Measurements from ENCODE around the gene P2RX1.

Gene P2RX1

DNA sequence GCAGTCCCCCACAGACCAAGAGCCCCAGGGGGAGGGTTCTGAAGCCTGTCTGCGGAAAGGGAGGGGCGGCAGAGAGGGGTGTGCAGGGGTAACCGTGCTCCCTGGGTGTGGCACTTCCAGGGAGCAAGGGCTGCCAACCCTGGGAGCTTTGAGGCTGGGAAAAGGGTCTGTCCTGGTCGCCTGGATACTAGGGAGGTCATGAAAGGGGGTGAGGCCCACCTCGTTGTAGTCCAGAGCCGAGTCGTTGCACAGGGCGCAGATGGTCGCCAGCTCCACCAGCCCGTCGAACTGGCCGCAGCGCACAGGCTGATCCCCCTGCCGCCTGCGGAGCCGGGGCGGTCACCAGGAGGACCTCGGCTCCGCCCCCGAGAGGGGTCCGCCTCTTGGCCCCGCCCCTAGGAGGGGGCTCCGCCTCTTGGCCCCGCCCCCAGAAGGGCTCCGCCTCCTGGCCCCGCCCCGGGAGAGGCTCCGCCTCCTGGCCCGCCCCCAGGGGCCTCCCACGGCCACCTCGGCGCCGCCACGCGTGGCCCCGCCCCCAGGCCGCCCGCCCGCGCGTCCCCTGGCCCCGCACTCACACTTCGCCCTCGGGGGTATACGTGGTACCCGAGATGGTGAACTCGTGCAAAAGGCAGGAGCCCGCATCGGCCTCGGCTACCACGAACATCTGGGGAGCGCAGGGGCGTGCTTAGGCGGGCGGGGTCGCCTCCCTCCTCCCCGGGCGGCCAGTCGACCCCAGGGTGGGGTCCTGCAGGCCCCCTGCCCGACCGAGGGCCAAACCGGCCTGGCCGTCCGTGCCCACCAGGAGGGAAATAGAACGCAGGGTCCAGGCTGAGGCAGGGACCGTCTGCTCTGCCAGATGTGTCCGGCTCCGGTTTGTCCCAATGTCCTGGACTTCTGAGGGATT, 28.5 kb upstream of the P2RX1 start:
- TF ChIP-seq CTCF (IDR thresholded peaks at IDR 0.05; ENCODE audit: low read length) (no peak), EZH2 (optimal IDR thresholded peaks at IDR 0.05; ENCODE audit: low read depth, low read length) (no peak), EZH2phosphoT487 (IDR thresholded peaks at IDR 0.05; ENCODE audit: low read length) (no peak)
- Histone ChIP-seq H3K27me3 (replicated peaks; ENCODE audit: insufficient read depth, low read length) (no peaks in the 10 kb centered on the region), H3K4me3 (ENCODE audit: low read length) (no peak overlapping the region), H3K9me2 (replicated peaks; ENCODE audit: insufficient read depth, low read length) (no peaks in the 10 kb centered on the region), H3K9ac (ENCODE audit: low read length) (no peak overlapping the region), H3K4me1 (ENCODE audit: low read length) (no peaks in the 10 kb centered on the region), H3K27ac (ENCODE audit: low read length) (no peak overlapping the region), H3K9me3 (replicated peaks; ENCODE audit: insufficient read depth, low read length) (no peaks in the 10 kb centered on the region), H3F3A (ENCODE audit: insufficient read depth, low read length) (peaks cover 9% of the 10 kb centered on the region), H4K20me1 (ENCODE audit: insufficient read depth, low read length) (no peaks in the 10 kb centered on the region), H3K36me3 (replicated peaks; ENCODE audit: insufficient read depth, low read length) (peaks cover 22% of the 10 kb centered on the region), H2AFZ (ENCODE audit: low read length) (no peak overlapping the region), H3K4me2 (ENCODE audit: low read depth, low read length) (no peak overlapping the region), H3K79me2 (ENCODE audit: low read length) (peaks cover 27% of the 10 kb centered on the region)
- DNase-seq, result no peak

GRCh38 chr17:3943240-3943891, 27.1 kb upstream of the P2RX1 start:
- Histone ChIP-seq H4K20me1 (ENCODE audit: insufficient read depth, low read length) (no peaks in the 10 kb centered on the region), H3K27me3 (replicated peaks; ENCODE audit: insufficient read depth, low read length) (no peaks in the 10 kb centered on the region), H2AFZ (ENCODE audit: low read length) (no peak overlapping the region), H3K27ac (ENCODE audit: low read length) (no peak overlapping the region), H3K9me3 (replicated peaks; ENCODE audit: insufficient read depth, low read length) (no peaks in the 10 kb centered on the region), H3K4me3 (ENCODE audit: low read length) (no peak overlapping the region), H3K36me3 (replicated peaks; ENCODE audit: insufficient read depth, low read length) (peaks cover 18% of the 10 kb centered on the region), H3K9ac (ENCODE audit: low read length) (no peak overlapping the region), H3K4me1 (ENCODE audit: low read length) (no peaks in the 10 kb centered on the region), H3K79me2 (ENCODE audit: low read length) (peaks cover 22% of the 10 kb centered on the region), H3K4me2 (ENCODE audit: low read depth, low read length) (no peak overlapping the region), H3K9me2 (replicated peaks; ENCODE audit: insufficient read depth, low read length) (no peaks in the 10 kb centered on the region), H3F3A (ENCODE audit: insufficient read depth, low read length) (peaks cover 3% of the 10 kb centered on the region; the same call in 1 of the 2 replicates)
- no peak for DNase-seq
- TF ChIP-seq CTCF (IDR thresholded peaks at IDR 0.05; ENCODE audit: low read length) (no peak), EZH2phosphoT487 (IDR thresholded peaks at IDR 0.05; ENCODE audit: low read length) (no peak), EZH2 (optimal IDR thresholded peaks at IDR 0.05; ENCODE audit: low read depth, low read length) (no peak)

DNA sequence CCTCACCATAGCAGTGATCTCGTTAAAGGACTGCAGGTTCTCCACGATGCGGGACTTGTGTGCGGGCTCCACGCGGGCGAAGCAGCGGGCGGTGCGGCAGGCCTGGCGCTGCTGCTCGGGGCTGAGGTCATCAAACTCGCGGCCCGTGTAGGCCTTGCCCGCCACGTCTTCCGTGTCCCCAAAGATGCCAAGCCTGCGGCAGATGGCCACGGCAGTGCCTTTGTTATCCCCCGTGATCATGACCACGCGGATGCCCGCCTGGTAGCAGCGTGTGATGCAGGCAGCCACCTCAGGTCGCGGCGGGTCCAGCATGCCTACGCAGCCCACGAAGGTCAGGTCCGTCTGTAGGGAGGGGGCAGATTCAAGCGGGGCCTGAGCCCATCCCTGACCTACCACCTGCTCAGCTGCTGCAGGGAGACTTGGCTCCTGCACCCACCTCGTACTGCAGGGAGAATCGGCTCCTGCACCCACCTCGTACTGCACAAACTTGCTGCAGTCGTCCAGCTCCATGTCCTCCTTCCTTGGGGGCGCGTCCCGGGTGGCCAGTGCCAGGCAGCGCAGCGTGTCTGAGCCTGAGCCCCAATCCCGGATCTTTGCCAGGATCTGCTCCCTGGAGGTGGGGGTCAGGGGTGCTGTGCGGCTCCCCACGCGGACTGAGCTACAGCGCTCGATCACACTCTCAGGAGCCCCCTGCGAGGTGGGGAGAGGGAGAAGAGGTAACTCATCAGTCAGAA, 24.9 kb upstream of the P2RX1 start:
- Histone ChIP-seq H3K9me2 (replicated peaks; ENCODE audit: insufficient read depth, low read length) (no peaks in the 10 kb centered on the region), H3K27me3 (replicated peaks; ENCODE audit: insufficient read depth, low read length) (no peaks in the 10 kb centered on the region), H3K4me3 (ENCODE audit: low read length) (no peak overlapping the region), H3F3A (ENCODE audit: insufficient read depth, low read length) (peaks cover 3% of the 10 kb centered on the region; the same call in 1 of the 2 replicates), H3K36me3 (replicated peaks; ENCODE audit: insufficient read depth, low read length) (peaks cover 13% of the 10 kb centered on the region), H3K4me1 (ENCODE audit: low read length) (no peaks in the 10 kb centered on the region), H4K20me1 (ENCODE audit: insufficient read depth, low read length) (no peaks in the 10 kb centered on the region), H2AFZ (ENCODE audit: low read length) (no peak overlapping the region), H3K27ac (ENCODE audit: low read length) (no peak overlapping the region), H3K4me2 (ENCODE audit: low read depth, low read length) (no peak overlapping the region), H3K9ac (ENCODE audit: low read length) (no peak overlapping the region), H3K9me3 (replicated peaks; ENCODE audit: insufficient read depth, low read length) (no peaks in the 10 kb centered on the region), H3K79me2 (ENCODE audit: low read length) (peaks cover 15% of the 10 kb centered on the region)
- TF ChIP-seq CTCF (IDR thresholded peaks at IDR 0.05; ENCODE audit: low read length) (no peak), EZH2 (optimal IDR thresholded peaks at IDR 0.05; ENCODE audit: low read depth, low read length) (no peak), EZH2phosphoT487 (IDR thresholded peaks at IDR 0.05; ENCODE audit: low read length) (no peak)
- no peak for DNase-seq

Measured in MM.1S (cell line).